Mammary epithelial cell (primary cell): ENCODE data around the gene OR1A1.

ENCODE experiments used
- EZH2 ChIP-seq: IDR thresholded peaks from 2 replicates; pipeline ENCODE4 v1.6.1; 2012; ENCODE audit warnings: low read length, inconsistent platforms, borderline replicate concordance
- TF ChIP-seq, protein P1 (sequence below), 2 donors: IDR thresholded peaks in 1 of 2; conservative IDR thresholded peaks in 1 of 2; 2 replicates each; pipeline ENCODE4 v1.5.1; 2011 to 2012; ENCODE audit warnings: inconsistent platforms in 2 of 2, low read length in 2 of 2, mild to moderate bottlenecking in 2 of 2, control low read depth in 1 of 2, low read depth in 1 of 2; ENCODE audit not compliant: insufficient read depth in 1 of 2; ENCODE audit errors: extremely low read depth in 1 of 2

DNA sequence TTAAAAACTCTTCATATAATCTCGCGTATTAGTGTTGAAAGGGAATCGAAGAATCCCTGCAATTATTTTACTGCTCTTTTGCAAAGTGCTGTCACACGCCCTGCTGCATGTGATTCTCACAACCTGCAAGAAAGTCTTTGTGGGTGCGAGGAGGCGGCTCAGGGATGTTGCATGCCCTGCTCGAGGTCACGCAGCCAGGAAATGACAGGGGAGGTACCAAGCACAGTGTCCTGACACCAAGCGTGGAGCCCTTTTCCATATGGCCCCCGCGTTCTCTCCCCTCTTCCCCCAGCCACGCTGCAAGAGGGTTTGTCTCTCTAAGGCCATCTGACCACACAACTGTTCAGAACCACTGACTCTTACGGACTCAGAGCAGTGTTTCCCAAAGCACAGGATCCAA, 53.1 kb downstream of the OR1A1 start:
- TF ChIP-seq, protein P1, sequence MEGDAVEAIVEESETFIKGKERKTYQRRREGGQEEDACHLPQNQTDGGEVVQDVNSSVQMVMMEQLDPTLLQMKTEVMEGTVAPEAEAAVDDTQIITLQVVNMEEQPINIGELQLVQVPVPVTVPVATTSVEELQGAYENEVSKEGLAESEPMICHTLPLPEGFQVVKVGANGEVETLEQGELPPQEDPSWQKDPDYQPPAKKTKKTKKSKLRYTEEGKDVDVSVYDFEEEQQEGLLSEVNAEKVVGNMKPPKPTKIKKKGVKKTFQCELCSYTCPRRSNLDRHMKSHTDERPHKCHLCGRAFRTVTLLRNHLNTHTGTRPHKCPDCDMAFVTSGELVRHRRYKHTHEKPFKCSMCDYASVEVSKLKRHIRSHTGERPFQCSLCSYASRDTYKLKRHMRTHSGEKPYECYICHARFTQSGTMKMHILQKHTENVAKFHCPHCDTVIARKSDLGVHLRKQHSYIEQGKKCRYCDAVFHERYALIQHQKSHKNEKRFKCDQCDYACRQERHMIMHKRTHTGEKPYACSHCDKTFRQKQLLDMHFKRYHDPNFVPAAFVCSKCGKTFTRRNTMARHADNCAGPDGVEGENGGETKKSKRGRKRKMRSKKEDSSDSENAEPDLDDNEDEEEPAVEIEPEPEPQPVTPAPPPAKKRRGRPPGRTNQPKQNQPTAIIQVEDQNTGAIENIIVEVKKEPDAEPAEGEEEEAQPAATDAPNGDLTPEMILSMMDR (conservative IDR thresholded peaks at IDR 0.05 in 1 of 2, IDR thresholded peaks at IDR 0.05 in 1 of 2; ENCODE audit: extremely low read depth in 1 of 2, insufficient read depth in 1 of 2, low read depth in 1 of 2, low read length in 2 of 2): no peak
- no peak for TF ChIP-seq EZH2
